GM12878 (cell line): ENCODE results near the gene USP31. TPM values are rescaled to one million over a fixed set of nuclear protein-coding genes. Genes with fewer than 3 reads are reported as not detected.

Experiments
- ATAC-seq: fragments of 200-7000 bp; cut with Tn5 transposase; 3 replicates; pipeline ENCODE4 v1.9.1; 2020; ENCODE audit warnings: mild to moderate bottlenecking, moderate library complexity
- BruUV-seq: library from RNA; stranded (reverse); fragments of 400-500 nt; replicated peaks from 2 replicates; lab custom pipeline; 2021; lab: Mats Ljungman, UMichigan
- CTCF ChIA-PET: fragments of 300-600 bp; sonication (Branson Sonifier 250); formaldehyde crosslinking; extraction: SDS; loops from one replicate; lab custom pipeline; 2021; ENCODE audit warnings: inconsistent platforms; lab: Yijun Ruan, JAX
- POLR2A ChIA-PET: fragments of 350-600 bp; formaldehyde crosslinking; extraction: SDS; loops from one replicate; lab custom pipeline; 2021; ENCODE audit warnings: inconsistent platforms; lab: Charles Lee
- RAD21 ChIA-PET: fragments of 300-600 bp; sonication (Branson Sonifier 250); formaldehyde crosslinking; loops from one replicate; lab custom pipeline; 2023; ENCODE audit warnings: antibody characterized with exemption; ENCODE audit not compliant: unreplicated experiment; lab: Charles Lee
- SMC1A ChIA-PET: fragments of 300-600 bp; sonication (Branson Sonifier 250); formaldehyde crosslinking; loops from one replicate; lab custom pipeline; 2023; ENCODE audit not compliant: unreplicated experiment, uncharacterized antibody; lab: Charles Lee
- DNase-seq: peaks from one replicate; pipeline ENCODE4 v3.0.0-alpha.2; 2011; ENCODE audit warnings: low read depth, low spot score
- FAIRE-seq: peaks from 3 replicates; lab custom pipeline; 2011; peaks lifted over from hg19 to GRCh38; lab: Jason Lieb, UNC
- H2AFZ ChIP-seq: 2 replicates; pipeline ENCODE4 v1.6.0; 2011; ENCODE audit warnings: low read depth, low read length, control low read depth; ENCODE audit not compliant: control insufficient read depth
- H3K27ac ChIP-seq: 2 replicates; pipeline ENCODE4 v1.5.1; 2011; ENCODE audit warnings: control low read depth; ENCODE audit not compliant: control insufficient read depth, insufficient read depth
- H3K27me3 ChIP-seq, 2 experiments: replicated peaks in 1 of 2; 2 replicates each; pipeline versions ENCODE4 v1.6.0 to v1.6.1; 2011; ENCODE audit warnings: low read length in 1 of 2; ENCODE audit not compliant: control insufficient read depth in 2 of 2, insufficient read depth in 2 of 2
- H3K36me3 ChIP-seq, 2 experiments: 2 replicates each; pipeline ENCODE4 v1.5.1; 2011; ENCODE audit warnings: low read length in 1 of 2; ENCODE audit not compliant: control insufficient read depth in 2 of 2, insufficient read depth in 2 of 2
- H3K4me1 ChIP-seq: 2 replicates; pipeline ENCODE4 v1.6.1; 2011; ENCODE audit warnings: mild to moderate bottlenecking, low read length, moderate library complexity, mixed read lengths; ENCODE audit not compliant: control insufficient read depth, insufficient read depth
- H3K4me2 ChIP-seq: 2 replicates; pipeline ENCODE4 v1.6.0; 2011; ENCODE audit warnings: control low read depth; ENCODE audit not compliant: control insufficient read depth, insufficient read depth
- H3K4me3 ChIP-seq: fragments of 200-600 bp; sonication (generic); 2 replicates; pipeline ENCODE4 v1.5.1; 2016
- H3K79me2 ChIP-seq: 2 replicates; pipeline ENCODE4 v1.6.0; 2011; ENCODE audit warnings: low read length; ENCODE audit not compliant: control insufficient read depth, insufficient read depth
- H3K9ac ChIP-seq: 2 replicates; pipeline ENCODE4 v1.8.0; 2011; ENCODE audit warnings: low read length, control low read depth, mixed read lengths; ENCODE audit not compliant: control insufficient read depth, insufficient read depth
- H3K9me3 ChIP-seq: replicated peaks from 3 replicates; pipeline ENCODE4 v1.5.1; 2011; ENCODE audit warnings: mild to moderate bottlenecking, low read length; ENCODE audit not compliant: control insufficient read depth, insufficient read depth
- H4K20me1 ChIP-seq: 2 replicates; pipeline ENCODE4 v1.6.0; 2011; ENCODE audit not compliant: control insufficient read depth, insufficient read depth
- ASH2L ChIP-seq: fragments of 300-600, 200-600 bp; sonication (generic); IDR thresholded peaks from 2 replicates; pipeline ENCODE4 v1.6.1; 2017; ENCODE audit warnings: low read depth, mild to moderate bottlenecking, borderline replicate concordance
- ATF2 ChIP-seq: IDR thresholded peaks from 2 replicates; pipeline ENCODE4 v1.6.1; 2012; ENCODE audit warnings: low read length, inconsistent platforms
- CBFB ChIP-seq: IDR thresholded peaks from 2 replicates; pipeline ENCODE4 v1.6.1; 2016; ENCODE audit warnings: antibody characterized with exemption, low read depth
- CHD1 ChIP-seq: IDR thresholded peaks from 2 replicates; pipeline ENCODE4 v1.6.1; 2012; ENCODE audit warnings: low read depth, low read length, improper control_type of control experiment
- FOXK2 ChIP-seq: fragments of 450-650 bp; IDR thresholded peaks from 2 replicates; pipeline ENCODE4 v1.6.1; 2017; ENCODE audit warnings: mild to moderate bottlenecking, moderate library complexity
- HDGF ChIP-seq: fragments of 450-650 bp; IDR thresholded peaks from 2 replicates; pipeline ENCODE4 v1.6.1; 2016; ENCODE audit warnings: antibody characterized with exemption
- IKZF2 ChIP-seq, 2 experiments: fragments of 450-650 bp; IDR thresholded peaks; 2 replicates each; pipeline ENCODE4 v1.6.1; 2017; ENCODE audit warnings: mild to moderate bottlenecking in 2 of 2, moderate library complexity in 2 of 2
- JUNB ChIP-seq: IDR thresholded peaks from 2 replicates; pipeline ENCODE4 v1.6.1; 2016; ENCODE audit warnings: antibody characterized with exemption, mild to moderate bottlenecking
- MYC ChIP-seq: IDR thresholded peaks from 2 replicates; pipeline ENCODE4 v1.6.1; 2011; ENCODE audit warnings: mild to moderate bottlenecking, low read length, moderate library complexity, inconsistent platforms; ENCODE audit not compliant: insufficient read depth, insufficient replicate concordance, insufficient read length, severe bottlenecking
- NFYB ChIP-seq: IDR thresholded peaks from 2 replicates; pipeline ENCODE4 v1.6.1; 2011; ENCODE audit warnings: low read depth, mild to moderate bottlenecking, low read length, improper control_type of control experiment, moderate library complexity; ENCODE audit not compliant: insufficient read depth
- NKRF ChIP-seq: fragments of 450-650 bp; conservative IDR thresholded peaks from 2 replicates; pipeline ENCODE4 v1.6.1; 2017; ENCODE audit warnings: mild to moderate bottlenecking, moderate library complexity
- POLR2AphosphoS2 ChIP-seq: IDR thresholded peaks from 2 replicates; pipeline ENCODE4 v1.6.1; 2011; ENCODE audit warnings: low read depth, mild to moderate bottlenecking, low read length, improper control_type of control experiment, moderate library complexity
- SPI1 ChIP-seq: IDR thresholded peaks from 2 replicates; pipeline ENCODE4 v1.6.1; 2011; ENCODE audit warnings: low read depth, mild to moderate bottlenecking, low read length, moderate library complexity, borderline replicate concordance; ENCODE audit not compliant: insufficient read depth
- STAT3 ChIP-seq: IDR thresholded peaks from 2 replicates; pipeline ENCODE4 v1.6.1; 2011; ENCODE audit warnings: low read depth, low read length, improper control_type of control experiment
- TBL1XR1 ChIP-seq: IDR thresholded peaks from 2 replicates; pipeline ENCODE4 v1.6.1; 2012; ENCODE audit warnings: low read depth, low read length, improper control_type of control experiment
- USF1 ChIP-seq: IDR thresholded peaks from 2 replicates; pipeline ENCODE4 v1.6.1; 2011; ENCODE audit warnings: borderline replicate concordance, low read depth, mild to moderate bottlenecking, moderate library complexity, mixed read lengths, low read length; ENCODE audit not compliant: insufficient read depth; ENCODE audit errors: extremely low read length
- YY1 ChIP-seq: IDR thresholded peaks from 2 replicates; pipeline ENCODE4 v1.6.1; 2011; ENCODE audit warnings: low read depth, mild to moderate bottlenecking, low read length
- WGBS: methylation state at CpG from one replicate; pipeline ENCODE4 v1.1.6; 2016; ENCODE audit warnings: low lambda C conversion rate; ENCODE audit not compliant: insufficient replicate concordance, insufficient coverage; ENCODE audit errors: missing lambda C conversion rate; 5-methylcytosine and 5-hydroxymethylcytosine counted together
- in situ Hi-C: fragments of 300-500 bp; cut with MboI; formaldehyde crosslinking; loops from 9 replicates; pipeline ENCODE4 v1.14.3; 2018; ENCODE audit warnings: mixed read lengths
- intact Hi-C: fragments of 100-400 bp; cut with micrococcal nuclease; formaldehyde crosslinking; loops from one replicate; pipeline ENCODE4 v1.14.2; 2022; ENCODE audit not compliant: unreplicated experiment
- polyA plus RNA-seq, 11 experiments: library from polyadenylated mRNA; depleted of rRNA in 4 of 11; unstranded in 6 of 11; stranded (reverse) in 5 of 11; fragments of >200 nt; fragmentation: Nextera tagmentation in 4 of 11; fragmentation: Illumina TruSeq in 1 of 11; extraction: Ambion mirVana in 4 of 11; extraction: Trizol in 1 of 11; gene quantifications; 1 replicate in 1 of 11; 2 replicates in 10 of 11; pipeline versions ENCODE4 v1.2.1 to v1.2.3, GENCODE V29; 2011 to 2016; ENCODE audit warnings: inconsistent platforms in 2 of 11, missing spikeins in 2 of 11, low read depth in 1 of 11
- total RNA-seq, 4 experiments: library from RNA; depleted of rRNA in 3 of 4; stranded (reverse); fragments of >200 nt in 3 of 4; fragmentation: Illumina TruSeq in 1 of 4; extraction: Trizol in 1 of 4; gene quantifications; 2 replicates each; pipeline versions ENCODE4 v1.2.1 to v1.2.3, GENCODE V29; 2013 to 2021
- TF ChIP-seq, protein P1 (sequence below): IDR thresholded peaks from 2 replicates; pipeline ENCODE4 v1.6.1; 2012; ENCODE audit warnings: low read depth, low read length, improper control_type of control experiment

USP31 gene
- total and polyA plus RNA-seq, 10 of the 15 experiments (the other 5 are each of a cell fraction or from before 2014, with no cell fraction given): 0.87 to 6.5 (median 3.2) TPM

DNA sequence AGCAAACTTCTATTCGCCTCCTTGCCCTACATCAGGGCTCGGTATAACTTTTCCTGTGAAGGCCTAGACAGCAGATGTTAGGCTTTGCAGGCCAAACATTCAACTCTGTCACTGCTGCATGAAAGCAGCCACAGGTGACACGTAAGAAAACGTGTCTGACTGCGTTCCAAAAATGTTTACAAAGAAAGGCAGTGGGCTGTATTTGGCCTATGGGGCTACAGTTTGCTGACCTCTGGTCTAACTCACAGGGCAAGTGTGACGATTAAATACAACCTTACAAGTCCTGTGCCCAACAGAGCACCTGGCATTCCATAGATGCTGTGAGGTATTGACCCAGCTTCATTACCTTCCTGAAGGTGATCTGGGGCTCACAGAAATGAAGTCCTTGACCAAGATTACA is 79.4 kb downstream of the USP31 start:
- H3K36me3 ChIP-seq: peaks cover 0 to 11% of the 10 kb centered on the region in 2 experiments; a peak in 3 of 4 replicates

More for the DNA sequence above, 79.4 kb downstream of the USP31 start:
- DNase-seq: no peak
- H4K20me1 ChIP-seq: no peaks in the 10 kb centered on the region
- no peak overlapping the region for H3K27ac ChIP-seq
- H3K27me3 ChIP-seq: no peaks in the 10 kb centered on the region
- BruUV-seq: no TSS peak
- no peak overlapping the region for H3K9ac ChIP-seq
- no peak for FAIRE-seq
- H3K4me1 ChIP-seq: no peaks in the 10 kb centered on the region
- SMC1A ChIA-PET: no interaction called here
- no peaks in the 10 kb centered on the region for H3K9me3 ChIP-seq
- POLR2A ChIA-PET: no interaction called here
- CTCF ChIA-PET: interaction anchor here (0.6 to 1.6 kb wide), 4 partner anchors 9 to 1346 kb away, joined by 3 to 6 read pairs (median 3); no protein-coding TSS in a partner anchor
- in situ Hi-C loops: loop anchor here (10.0 kb wide), 1 partner anchor 1515 kb away; no protein-coding TSS in a partner anchor
- no peak overlapping the region for H3K4me2 ChIP-seq
- no peak for ATAC-seq
- no peak overlapping the region for H3K4me3 ChIP-seq
- no peaks in the 10 kb centered on the region for H3K79me2 ChIP-seq
- H2AFZ ChIP-seq: no peak overlapping the region
- intact Hi-C loops: loop anchor here (10.0 kb wide), 1 partner anchor 1365 kb away; no protein-coding TSS in a partner anchor
- RAD21 ChIA-PET: no interaction called here
- WGBS: 88% methylated on average over 6 of the region's 6 CpGs
- TF ChIP-seq SPI1 (no peak), FOXK2 (no peak), USF1 (no peak), STAT3 (no peak), ATF2 (no peak), JUNB (no peak), CHD1 (no peak), NKRF (no peak), POLR2AphosphoS2 (no peak), YY1 (no peak), MYC (no peak), HDGF (no peak), TBL1XR1 (no peak), NFYB (no peak), ASH2L (no peak), CBFB (no peak), IKZF2 (IDR thresholded peaks at IDR 0.05) (no peak)
- TF ChIP-seq, protein P1, sequence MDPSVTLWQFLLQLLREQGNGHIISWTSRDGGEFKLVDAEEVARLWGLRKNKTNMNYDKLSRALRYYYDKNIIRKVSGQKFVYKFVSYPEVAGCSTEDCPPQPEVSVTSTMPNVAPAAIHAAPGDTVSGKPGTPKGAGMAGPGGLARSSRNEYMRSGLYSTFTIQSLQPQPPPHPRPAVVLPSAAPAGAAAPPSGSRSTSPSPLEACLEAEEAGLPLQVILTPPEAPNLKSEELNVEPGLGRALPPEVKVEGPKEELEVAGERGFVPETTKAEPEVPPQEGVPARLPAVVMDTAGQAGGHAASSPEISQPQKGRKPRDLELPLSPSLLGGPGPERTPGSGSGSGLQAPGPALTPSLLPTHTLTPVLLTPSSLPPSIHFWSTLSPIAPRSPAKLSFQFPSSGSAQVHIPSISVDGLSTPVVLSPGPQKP: no peak
